SW 1271 (cell line): ENCODE results near the gene TXNRD1.
A peak's percentile ranks its signal among the peaks of the same experiment; 100 is the strongest.
"Not testable (repeated sequence)": the region's sequence is repeated elsewhere in the genome, so short reads cannot be mapped to it uniquely, and the experiment has no call there.

Experiments
- DNase-seq, 2 experiments: peaks; one replicate each; lab custom pipeline; 2025; lab: John Stamatoyannopoulos, UW

The TXNRD1 gene

DNA sequence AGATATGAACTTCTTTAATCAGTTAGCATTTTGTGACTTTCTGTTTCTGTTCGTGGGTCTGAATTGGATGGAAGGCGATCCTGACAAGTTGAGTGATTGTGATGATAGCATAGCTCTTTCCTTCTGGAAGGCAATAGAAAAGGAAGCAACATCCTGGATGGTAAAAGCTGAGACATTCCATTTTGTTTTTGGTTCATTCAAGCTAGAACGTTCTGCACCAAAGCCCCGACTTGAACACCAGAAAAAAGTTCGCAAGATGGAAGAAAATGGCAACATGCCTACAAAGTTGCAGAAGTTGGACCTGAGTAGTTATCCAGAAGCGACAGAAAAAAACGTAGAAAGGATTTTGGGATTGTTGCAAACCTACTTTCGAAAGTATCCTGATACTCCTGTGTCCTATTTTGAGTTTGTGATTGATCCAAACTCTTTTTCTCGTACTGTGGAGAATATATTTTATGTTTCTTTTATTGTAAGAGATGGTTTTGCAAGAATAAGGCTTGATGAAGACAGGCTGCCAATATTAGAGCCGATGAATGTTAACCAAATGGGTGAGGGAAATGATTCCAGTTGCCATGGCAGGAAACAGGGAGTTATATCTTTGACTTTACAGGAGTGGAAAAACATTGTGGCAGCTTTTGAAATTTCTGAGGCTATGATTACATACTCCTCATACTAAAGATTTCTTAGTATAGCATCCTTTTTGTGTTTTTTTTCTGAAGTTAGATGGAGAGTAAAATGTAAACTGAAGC lies 88.9 kb downstream of the TXNRD1 start:
- peak in 1 of 2 experiments; percentile 79 for DNase-seq

- no peak for DNase-seq
Measured at GRCh38 chr12:104305349-104305748, 89.8 kb downstream of the TXNRD1 start.

- DNase-seq = no peak
Measured at GRCh38 chr12:104306376-104306775, 90.8 kb downstream of the TXNRD1 start.

GRCh38 chr12:104306943-104307654 lies 91.5 kb downstream of the TXNRD1 start:
- DNase-seq = no peak

DNA sequence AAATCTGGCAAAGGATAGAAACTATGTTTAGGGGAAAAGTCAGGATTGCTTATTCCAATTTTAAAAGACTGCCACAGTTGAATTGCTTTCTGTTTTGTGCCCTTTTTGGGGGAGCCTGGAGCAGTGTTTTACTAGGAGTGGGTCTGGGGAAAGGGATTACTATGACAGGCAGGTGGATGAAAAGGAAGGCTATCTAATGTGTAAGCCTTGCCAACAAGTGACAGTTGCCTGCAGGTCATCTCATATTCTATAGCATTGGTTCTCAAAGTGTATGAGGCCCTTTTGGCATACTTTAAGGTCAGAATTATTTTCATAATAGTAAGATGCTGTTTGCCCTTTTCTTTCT lies 92.0 kb downstream of the TXNRD1 start:
- DNase-seq = no peak

DNA sequence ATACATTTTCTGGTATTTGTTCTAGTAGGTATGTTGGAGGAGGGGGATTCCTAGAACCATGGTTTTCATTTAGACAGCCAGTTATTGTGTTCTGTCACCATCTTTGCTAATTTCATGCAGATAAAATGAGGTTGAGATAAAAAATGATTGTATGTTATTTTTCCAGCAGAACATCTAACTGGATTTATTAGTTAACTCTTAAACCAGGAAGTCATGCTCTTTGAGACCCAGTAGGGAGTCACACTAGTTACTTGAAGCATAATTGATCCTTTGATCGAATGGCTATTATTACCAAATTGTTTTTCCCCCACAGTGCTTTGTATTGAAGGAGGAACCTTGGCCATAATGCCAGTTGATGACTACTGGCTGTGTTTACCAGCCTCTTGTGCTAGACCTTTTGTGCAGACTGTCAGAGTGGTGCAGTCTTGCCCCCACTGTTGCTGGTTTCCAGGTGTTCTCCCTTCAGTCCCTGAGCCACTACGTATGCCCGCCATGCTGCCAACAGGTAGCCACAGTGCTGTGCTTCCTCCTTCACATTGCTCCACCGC lies 93.9 kb downstream of the TXNRD1 start:
- no peak for DNase-seq

- no peak for DNase-seq
Measured at GRCh38 chr12:104310751-104311633, 95.4 kb downstream of the TXNRD1 start.

- DNase-seq = no peak
Measured at GRCh38 chr12:104312202-104312601, 96.6 kb downstream of the TXNRD1 start.

DNA sequence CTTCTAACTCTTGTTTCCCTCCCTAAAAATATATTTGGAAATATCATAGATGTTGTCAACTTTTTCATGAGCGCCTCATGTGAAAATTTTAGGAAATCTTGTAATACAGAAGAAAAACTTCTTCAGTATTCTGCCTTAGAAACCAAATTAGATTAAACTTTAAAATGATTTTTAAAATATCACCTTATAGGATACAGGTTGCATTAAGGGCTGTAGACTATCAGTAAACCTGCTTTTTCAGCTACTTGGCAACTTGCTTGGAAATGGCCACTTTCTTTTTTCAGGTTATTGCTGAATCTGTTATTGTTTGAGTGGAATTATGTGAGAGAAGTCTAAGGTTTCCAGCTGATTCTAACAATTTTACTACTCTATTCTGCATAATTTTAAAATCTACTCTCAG lies 97.1 kb downstream of the TXNRD1 start:
- no peak for DNase-seq

DNA sequence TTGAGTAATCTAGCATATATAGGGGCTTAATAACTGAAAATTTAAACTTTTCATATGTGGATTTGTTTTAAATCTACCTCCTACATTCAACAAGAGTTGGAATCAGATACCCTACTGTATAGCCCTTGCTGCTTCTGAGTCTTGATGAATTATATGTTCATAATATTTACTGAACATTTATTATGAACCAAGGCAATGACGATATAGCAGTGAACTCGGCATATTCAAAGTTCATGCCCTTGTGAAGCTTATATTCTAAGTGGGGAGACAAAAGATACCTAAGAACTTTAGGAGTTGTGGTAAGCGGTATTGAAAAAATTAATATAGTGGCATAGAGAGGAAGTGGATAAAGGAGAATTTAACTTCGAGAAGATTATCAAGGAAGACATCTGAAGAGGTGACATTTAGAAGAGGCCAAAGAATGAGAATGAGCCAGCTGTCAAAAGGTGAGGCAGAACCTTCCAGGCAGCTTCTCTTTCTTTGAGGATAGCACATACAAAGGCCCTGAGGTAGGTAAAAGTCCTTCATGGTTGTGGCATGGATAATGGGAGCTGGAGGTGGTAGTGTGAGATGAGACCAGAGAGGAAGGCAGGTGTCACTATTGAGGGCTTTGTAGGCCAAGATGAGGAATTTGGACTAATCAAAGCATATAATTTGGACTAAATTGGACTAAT lies 98.1 kb downstream of the TXNRD1 start:
- no peak for DNase-seq

DNA sequence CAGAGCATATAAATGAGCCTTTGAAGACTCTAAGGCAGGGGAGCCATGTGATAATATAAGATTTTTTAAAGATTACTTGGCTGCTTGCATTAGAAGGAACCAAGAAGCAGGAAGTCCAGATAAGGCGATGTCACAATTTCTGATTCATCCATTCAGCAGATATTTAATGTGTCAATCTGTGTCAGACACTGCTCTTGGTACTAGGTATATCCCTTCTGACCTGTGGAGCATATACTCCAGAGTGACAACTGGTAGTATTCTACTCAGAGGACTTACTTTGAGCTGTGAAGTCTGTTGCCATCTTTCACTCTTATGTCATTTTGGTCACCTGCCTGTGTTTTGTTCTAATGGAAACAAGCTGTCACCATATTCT lies 98.6 kb downstream of the TXNRD1 start:
- DNase-seq = peak in 1 of 2 experiments; percentile 43

- DNase-seq = peak in 1 of 2 experiments; percentile 42
Measured at GRCh38 chr12:104315326-104316224, 100.0 kb downstream of the TXNRD1 start.

GRCh38 chr12:104316936-104317335 lies 101.4 kb downstream of the TXNRD1 start:
- no peak for DNase-seq

- no peak for DNase-seq
Measured at GRCh38 chr12:104317538-104318210, 102.1 kb downstream of the TXNRD1 start.

DNA sequence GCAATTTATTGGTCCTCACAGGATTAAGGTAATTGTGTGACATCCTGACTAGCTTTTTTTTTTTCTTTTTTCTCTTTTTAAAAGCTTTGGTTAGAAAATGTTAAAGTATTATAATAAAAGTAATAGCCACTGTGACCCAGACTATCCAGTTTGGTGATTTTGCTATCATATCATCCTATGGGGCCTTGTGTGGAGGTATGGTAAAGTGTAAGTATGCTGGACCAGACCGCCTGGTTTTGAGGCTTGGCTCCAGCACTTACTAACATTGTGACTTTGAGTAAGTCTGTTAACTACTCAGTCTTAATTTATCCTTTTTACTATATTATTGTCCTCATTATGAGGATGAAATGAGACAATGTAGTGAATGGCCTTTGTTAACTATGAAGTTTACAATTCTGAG lies 103.4 kb downstream of the TXNRD1 start:
- DNase-seq = no peak

DNA sequence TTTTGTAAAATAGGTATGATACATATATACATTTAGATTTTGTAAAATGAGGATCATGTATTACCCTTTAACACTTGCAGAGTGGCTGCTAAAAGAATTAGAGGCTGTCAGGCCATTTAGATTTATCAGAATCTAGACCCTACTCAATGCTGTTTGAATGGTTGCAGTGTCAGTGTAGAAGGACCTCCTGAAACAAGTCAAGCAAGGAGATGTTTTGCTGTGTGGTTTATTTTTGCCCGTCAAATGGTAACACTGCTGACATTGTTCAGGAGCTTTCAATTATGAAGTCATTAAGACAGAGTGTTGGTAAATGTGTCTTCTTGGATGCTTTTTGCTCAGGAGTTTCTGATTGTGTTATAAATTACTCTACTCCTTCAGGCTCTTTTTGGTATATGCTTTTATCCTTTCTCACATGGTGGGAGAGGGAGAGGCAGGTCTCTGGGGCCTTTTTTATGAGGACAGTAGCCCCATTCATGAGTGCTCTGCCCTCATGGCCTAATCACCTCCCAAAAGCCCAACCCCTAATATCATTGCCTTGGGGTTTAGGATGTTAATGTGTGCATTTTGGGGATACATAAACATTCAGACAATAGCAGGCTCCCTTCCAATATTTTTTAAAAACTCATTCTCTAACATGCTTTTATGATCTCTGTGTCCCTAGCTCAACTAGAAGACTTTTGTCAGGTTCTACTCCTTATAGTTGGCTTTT lies 104.5 kb downstream of the TXNRD1 start:
- DNase-seq = no peak

- no peak for DNase-seq
Measured at GRCh38 chr12:104320627-104321024, 105.0 kb downstream of the TXNRD1 start.

DNA sequence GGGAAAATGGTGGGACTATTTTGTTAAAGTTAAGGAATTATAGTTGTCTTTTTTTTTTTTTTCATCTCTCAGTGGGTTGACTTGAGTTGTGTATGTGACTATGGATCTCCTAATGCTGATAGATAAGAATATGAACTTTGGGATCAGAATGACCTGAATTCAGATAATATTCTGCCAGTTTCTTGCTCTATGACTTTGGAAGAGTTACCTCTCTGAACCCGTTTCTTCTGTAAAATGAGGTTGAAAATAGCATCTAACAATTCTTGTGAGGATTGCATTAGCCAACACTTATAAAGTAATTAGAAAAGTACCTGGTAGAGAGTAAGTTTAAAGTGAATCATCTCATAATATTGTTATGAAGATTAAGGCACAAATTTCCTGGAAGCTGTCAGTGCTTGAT lies 106.4 kb downstream of the TXNRD1 start:
- no peak for DNase-seq

GRCh38 chr12:104322533-104322932 lies 107.0 kb downstream of the TXNRD1 start:
- DNase-seq = not testable (repeated sequence)

DNA sequence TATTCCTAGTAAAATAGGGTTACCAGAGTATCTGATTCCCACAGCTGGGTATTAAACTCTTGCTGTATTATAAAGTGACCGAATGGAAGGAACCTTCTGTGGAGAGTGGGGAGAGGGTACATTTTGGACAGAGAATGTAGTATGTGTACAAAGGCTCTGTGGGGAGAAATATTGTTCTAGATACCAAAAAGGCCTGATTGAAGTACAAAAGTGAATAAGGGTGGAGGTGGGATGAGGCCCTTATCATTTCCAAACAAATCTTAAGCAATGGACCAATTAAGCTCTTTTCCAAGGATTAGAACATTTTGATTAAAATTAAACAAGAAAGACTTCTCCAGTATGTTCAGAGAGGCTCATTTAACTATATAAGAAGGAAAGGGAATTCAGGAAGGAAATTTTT lies 108.3 kb downstream of the TXNRD1 start:
- DNase-seq = no peak
